GM23248 (cell line): Measurements from ENCODE around the gene MMP28.
A peak's percentile ranks its signal among the peaks of the same experiment; 100 is the strongest.

Experiments
- EZH2 ChIP-seq: fragments of 200-600 bp; sonication (generic); IDR thresholded peaks from 2 replicates; pipeline ENCODE4 v1.6.1; 2018; ENCODE audit warnings: antibody characterized with exemption, mild to moderate bottlenecking; ENCODE audit not compliant: insufficient read depth, poor library complexity, severe bottlenecking
- EZH2phosphoT487 ChIP-seq: fragments of 200-600 bp; sonication (generic); IDR thresholded peaks from 2 replicates; pipeline ENCODE4 v1.6.1; 2018; ENCODE audit warnings: antibody characterized with exemption, moderate library complexity, mild to moderate bottlenecking, low read depth; ENCODE audit not compliant: insufficient read depth

- TF ChIP-seq EZH2phosphoT487, result no peak
- TF ChIP-seq EZH2, result peak; percentile 73
Observed at GRCh38 chr17:35795007-35795870, at the start of gene MMP28.
